OCI-LY1 (cell line): ENCODE results near the gene MEGF6.
A peak's percentile ranks its signal among the peaks of the same experiment; 100 is the strongest.

ENCODE experiments used
- CTCF ChIP-seq: fragments of 200-600 bp; sonication (generic), shearing (Covaris generic); IDR thresholded peaks from 2 replicates; pipeline ENCODE4 v1.5.1; 2017; ENCODE audit warnings: mild to moderate bottlenecking, antibody characterized with exemption, low read length, moderate library complexity, mixed read lengths
- EZH2 ChIP-seq: fragments of 200-600 bp; sonication (generic), shearing (Covaris generic); IDR thresholded peaks from 2 replicates; pipeline ENCODE4 v1.8.0; 2017; ENCODE audit warnings: borderline replicate concordance, mixed run types, mild to moderate bottlenecking, antibody characterized with exemption, low read length, moderate library complexity, mixed read lengths

DNA sequence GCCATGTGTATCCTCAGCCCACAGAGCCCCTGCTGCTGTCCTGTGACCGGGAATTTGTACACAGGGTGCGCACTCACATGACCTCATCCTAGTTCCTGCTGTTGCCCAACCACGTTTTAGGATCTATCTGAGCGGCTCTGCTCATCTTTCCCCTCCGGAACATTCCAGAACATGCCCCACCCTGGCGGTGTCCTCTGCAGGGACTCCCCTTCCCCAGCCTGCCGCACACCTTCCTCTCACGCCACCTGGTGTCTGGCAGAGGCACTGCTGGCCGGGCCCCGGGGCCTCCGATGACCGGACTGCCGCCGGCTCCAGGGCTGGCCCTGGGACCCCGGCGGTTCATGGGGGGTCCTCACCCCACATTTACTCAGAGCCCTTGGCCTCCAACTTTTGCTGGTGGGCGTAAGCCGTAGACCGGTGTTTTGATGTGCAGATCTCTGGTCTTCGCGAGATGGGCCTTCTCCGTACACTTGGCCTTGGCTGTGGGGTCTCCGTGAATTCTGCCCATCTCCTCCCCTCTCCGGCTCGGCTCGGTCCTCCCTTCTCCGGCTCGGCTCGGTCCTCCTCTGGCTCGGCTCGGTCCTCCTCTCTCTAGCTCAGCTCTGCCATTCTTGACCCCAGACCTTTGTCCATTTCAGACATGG is 127.4 kb downstream of the MEGF6 start:
- peak; percentile 81 for TF ChIP-seq CTCF
- TF ChIP-seq EZH2 = no peak
